ENCODE results near the gene MPC1L.

The MPC1L gene

DNA sequence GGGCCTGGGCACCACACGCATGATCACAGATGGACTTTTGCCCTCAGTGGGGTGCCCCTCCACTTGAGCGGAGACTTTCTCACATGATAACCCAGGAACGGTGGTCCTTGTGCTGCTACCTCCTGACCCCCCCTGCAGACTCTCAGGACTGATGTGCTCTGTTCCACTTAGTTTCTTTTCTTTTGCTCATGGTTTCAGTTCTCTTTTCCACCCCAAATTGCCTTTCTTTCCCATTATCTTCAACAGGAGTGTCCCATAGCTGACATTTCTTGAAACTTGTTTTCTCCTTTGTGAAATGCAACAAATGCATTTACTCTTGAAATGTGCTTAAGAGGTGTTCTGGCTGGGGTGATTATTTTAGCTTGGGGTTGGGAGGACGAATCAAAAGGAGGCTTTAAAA, 9.0 kb downstream of the MPC1L start:
- no peak for FAIRE-seq

DNA sequence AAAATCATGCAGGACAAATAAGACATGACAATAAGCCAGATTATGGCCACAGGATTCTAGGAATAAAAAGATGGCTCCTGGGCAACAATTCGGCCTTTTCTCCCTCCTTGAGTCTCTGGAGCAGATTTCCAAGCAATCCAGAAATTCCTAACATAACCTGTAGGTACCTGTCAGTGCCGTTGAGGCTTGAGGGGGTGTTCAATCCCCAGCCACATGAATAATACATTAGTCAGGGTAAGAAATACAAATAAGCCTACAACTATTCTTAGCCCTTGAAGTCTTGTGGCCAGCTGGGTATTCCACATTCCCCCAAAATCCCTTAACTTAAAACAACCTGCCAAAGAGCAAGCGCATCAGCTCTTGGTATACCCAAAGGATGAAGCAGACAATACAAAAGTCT, 14.5 kb downstream of the MPC1L start:
- no peak for FAIRE-seq

DNA sequence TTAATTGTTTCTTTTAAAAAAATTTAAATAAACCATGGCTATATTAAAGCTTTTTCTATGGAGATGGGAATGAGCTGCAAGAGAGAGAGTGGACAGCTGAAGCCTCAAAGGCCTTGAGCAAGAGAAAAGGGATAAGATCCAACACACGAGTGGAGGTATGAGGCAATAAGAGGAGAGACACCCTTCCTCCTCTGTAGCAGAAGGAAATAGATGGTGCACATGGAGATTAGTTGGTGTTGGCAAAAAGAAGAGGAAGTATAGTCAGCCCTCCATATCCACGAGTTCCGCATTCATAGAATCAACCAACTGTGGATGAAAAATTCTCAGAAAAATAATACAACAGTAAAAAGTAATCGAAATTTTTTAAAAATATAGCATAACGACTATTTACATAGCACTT, 20.9 kb downstream of the MPC1L start:
- FAIRE-seq: no peak

DNA sequence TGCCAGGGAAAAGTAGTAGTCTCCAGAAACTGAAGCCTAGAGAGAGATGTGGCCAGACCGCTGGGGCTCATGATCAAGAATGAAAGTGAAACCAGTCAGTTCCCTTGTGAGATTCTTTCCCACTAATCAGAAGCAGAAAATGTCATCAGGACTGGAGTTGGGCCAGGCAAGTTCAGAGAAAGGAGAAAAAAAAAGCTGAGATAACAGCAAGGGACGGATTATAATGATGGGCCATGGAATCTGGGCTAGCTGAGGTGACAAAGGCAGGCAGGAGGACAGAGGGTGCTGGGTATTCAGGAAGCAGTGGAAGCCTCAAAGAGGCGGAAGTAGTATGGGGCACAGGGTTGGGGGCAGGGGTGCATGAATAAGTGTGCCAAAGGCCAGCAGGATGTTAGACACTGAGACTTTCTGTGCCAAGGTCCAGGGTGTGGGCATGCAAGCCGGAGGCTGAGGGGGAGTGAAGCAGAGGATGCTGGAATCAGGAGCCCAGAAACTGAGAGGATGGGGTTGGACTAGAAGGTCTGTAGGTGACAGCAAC, 21.7 kb downstream of the MPC1L start:
- FAIRE-seq: no peak

DNA sequence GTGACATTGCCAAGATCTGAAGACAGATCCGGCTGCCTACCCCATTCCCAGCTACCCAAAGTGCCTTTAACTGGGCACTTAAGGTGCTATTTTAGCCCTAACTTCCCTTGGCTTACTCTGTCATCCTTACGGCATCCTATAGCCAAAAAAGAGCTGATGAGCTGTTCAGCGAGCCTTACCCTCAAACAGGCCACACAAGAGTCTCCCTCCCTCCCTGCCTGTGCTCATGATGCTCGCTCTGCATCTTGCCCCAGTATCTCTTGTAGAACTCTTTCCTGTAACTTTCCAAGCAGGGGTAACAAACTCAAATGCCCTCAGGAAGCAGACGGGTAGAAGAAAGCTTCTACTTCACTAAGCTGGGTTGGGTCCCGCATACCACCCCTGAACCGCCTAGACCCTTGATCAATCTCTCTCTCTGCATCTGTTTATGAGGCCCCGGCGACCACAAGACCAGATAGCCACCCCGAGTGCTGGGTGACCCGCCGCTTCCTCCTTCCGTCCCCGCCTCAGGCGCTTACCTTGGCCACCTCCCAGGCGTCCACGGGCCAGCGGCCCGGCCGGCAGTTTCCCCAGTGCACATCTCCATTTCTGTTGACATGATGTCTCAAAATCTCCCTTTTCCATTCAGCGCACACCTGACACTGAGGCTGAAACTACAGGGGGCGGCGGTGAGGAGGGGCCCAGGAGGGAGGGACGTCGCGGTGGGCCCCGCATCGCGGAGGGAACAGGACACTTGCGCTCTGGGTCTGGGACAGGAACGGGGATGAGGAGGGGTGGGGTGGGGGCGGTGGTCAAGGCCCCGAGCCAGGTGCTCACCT, 23.5 kb downstream of the MPC1L start:
- no peak for FAIRE-seq

DNA sequence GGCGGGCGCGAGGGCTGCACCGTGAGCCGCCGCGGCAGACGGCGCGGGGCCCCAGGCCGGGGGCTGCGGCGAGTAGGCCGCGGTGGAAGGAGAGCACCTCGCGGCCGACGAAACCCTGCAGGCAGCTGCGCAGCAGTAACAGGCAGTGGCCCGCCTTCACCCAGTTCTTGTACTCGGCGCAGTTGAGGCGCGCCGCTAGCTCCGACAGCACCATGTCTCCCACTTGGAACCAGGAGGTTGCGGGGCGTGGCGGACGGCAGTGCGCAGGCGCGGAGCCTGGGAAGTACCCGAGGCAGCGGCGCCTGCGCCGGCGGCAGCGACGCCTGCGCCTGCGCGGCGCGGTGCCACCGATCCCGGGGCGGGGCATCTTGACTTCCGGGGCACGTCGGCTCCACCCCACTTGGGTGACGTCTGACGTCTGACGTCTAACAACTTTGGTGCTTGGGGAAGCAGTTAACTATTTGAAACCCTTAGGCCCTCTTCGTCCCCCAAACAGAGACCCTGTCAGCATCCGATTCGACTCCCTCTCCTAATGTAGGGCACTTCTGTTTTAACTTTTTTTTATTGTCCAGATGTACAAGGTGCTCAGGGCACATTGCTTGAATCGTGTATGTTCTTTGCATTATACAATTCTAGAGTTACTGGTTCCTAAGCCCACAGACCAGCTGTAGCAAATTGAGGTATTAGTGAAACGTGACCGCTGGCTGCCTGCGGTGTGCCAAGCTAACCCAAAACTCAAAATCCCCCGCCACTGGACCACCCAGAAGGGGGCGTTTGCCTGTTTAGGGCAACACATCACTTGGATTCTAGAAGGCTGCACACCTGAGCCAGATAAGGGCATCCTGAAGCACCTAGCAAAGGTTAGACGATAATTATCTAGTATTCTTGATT, 24.3 kb downstream of the MPC1L start, which contains the start of gene CXorf38:
TSS of gene CXorf38 (minus strand) at position 255 of the 891 bp plus-strand sequence. CDS start at position 214, 41 bp downstream.
- no peak for FAIRE-seq

DNA sequence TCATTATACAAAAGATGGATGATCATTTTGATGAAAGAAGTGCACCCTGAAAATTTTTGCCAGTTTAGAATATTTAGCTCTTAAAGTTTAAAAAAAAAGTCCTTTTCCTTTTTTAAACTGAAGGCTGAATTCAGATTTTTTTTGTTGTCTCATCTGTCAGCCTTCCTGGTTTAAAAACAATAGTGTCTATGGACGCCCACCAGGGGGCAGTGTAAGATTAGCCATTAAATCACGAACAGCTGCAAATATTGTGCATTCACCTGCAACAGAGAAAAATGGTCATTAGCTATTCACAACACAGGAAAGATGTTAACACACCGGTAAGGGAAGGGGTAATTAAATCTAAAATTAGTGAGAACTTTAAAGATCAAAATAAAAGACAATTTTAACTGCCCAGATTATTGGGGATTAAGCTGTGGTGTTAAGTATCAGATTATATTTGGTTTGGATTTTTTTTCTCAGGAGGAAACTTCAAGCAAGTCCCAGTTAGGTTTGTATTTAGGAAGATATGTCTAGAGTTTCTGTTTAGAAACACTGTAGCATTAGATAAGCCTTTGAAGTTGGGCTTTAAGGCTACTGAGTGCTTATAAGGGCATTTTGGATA, 28.5 kb downstream of the MPC1L start:
- FAIRE-seq: peak; percentile 92

DNA sequence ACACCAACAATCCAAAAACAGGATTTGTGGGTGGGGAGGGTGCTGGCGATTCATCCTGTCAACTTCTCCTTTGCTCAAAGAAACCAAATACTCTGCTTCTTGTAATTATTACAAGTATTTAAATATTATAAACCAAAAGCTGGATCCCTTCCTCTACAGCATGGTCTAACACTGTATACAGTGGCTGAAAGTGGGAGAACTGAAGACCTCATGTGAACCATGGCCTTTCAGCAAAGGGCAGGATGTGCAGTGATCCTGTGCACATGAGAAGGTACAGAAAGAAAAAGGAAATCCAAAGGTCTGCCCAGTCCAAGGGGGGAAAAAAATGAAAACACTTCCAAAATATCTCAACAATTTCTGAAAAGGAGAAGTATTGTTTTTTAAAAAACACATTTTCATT, 29.4 kb downstream of the MPC1L start:
- FAIRE-seq: no peak

DNA sequence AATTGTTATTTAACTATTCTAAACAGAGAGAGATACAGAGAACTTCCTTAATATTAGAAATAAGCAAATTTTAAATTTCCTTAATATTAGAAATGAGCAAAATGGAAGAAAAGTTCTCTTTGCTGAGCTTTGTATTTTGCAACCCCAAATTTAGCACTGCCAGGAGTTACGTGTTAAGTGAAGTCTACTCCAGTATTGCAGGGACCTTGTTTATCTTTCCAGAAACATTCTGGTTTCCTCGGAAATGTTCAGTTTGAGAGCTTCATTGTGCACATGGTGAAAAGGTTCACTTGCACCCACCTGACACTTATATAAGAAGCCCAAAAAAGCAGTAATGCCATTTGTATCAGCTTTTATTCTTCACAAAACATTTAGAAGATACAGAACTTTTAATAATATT, 30.3 kb downstream of the MPC1L start:
- FAIRE-seq: no peak

DNA sequence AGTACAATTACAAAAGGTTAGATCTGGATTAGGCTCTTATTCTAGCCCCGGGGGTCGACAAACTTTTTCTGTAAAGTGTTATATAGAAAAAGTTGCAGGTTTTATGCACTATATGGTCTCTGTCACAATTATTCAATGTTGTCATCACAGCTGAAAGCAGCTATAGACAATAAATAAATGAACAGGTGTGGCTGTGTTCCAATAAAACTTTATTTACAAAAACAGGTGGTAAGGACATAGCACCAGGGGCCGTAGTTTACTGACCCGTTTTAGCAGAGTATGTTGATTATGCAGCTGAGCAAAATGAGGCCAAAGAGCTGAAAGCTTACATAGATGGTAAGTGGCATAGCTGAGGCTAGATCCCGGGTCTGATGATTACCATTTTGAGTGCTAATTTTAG, 37.2 kb downstream of the MPC1L start:
- no peak for FAIRE-seq

DNA sequence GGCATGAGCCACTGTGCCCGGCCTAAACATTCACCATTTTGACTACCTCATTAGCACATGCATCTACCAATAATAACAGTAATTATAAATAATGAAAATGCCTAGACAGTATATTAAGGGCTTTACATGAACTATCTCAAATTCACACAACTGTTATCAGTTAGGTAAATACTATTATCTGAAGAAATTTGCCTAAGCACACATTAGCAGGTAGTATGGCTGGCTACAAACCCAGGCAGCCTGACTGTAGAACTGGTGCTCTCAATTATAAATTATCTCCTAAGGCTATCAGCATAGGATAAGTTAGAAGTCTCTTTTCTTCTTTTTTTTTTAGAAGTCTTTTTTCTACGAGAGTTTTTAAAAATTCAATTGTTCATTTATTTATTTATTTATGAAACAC, 38.3 kb downstream of the MPC1L start:
- FAIRE-seq: no peak

DNA sequence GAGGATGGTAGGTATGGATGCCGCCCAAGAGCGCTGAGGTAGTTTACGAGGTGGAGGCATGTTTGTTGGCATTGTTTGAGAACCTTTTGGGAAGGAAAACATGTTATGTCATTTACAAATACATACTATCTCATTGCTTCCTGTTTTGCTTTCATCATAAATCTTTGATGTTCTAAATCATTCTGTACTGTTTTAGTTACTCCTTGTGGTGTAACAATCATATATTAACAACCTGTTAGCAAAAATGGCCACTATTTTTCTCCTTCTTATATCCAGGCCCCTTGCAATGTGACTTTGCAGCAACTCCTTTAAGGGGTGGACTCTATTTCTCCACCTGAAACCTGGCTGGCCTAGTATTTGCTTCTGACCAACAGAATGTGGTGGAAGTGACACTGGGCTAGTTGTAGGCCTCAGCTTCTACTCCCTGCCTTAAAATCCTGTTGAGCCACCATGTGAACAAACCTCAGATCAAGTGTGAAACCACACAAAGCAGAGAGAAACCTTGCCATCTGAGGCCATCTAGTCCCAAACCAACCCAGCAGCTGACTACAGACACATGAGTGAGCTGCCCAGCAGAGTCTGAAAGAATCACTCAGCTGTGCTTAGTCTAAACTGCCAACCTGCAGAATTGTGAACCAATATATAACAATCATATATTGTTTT, 40.0 kb downstream of the MPC1L start:
- FAIRE-seq: no peak

DNA sequence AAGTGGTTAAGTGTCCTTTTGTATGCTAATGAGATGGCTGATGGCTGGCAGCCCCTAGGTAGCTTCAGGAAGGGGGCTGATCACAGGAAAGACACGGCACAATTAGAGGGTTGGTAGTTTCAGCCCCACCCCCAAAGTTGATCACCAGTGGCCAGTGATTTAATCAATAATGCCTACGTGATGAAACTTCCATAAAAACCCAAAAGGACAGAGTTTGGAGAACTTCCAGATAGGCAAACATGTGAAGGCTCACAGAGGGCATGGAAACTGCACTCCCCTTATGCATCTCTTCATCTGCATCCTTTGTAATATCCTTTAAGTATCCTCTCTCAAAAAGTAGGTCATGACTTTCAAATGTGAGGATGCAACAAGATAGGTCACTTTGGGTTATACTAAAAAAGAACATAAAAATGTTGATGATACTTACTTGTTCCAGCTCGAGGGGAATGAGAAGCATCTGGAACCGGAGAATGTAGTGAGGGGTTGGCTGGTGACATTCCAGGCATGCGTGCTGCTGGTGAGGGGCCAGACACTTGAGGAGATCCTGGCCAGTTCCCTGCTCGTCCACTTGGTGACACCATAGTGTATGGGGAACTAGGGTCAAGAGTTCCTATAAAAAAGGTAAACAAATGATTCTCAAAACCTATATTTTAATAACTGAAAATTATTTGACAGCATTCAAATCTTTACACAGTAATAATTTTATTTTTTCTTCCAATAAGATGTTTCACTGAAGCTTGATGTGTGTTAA, 40.8 kb downstream of the MPC1L start:
- FAIRE-seq: no peak

DNA sequence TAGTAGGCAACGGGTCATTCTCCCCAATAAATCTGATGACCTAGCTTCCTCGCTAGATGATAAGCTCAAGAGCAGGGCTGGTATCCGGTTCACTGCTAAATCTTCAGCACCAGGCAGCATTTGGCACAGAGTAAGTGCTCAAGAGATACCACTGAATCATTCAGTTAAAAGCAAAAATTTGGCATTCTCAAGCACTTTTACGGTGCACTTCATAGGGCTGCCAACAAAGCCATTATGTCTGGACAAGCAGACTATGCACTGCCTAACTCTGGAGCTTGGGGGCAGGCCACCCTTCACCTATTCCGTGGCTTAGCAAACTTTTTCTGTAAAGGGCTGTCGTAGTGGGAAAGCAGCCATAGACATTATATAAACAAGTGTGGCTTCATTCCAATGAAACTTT, 47.9 kb downstream of the MPC1L start:
- FAIRE-seq: no peak
